ENCODE results near the gene HINT3.
"Not testable (repeated sequence)": the region's sequence is repeated elsewhere in the genome, so short reads cannot be mapped to it uniquely, and the experiment has no call there.

HINT3 gene

GRCh38 chr6:125959041-125959440 is 2.5 kb downstream of the HINT3 start:
- DNase-seq (ENCODE audit: low read depth, low spot score): no peak
- no peak for TF ChIP-seq CTCF (IDR thresholded peaks at IDR 0.05; ENCODE audit: low read depth, low read length)
- in situ Hi-C loops (cut with HindIII; ENCODE audit: low sequenced_read_pairs): no loop called here
- no peak overlapping the region for H3K4me3 ChIP-seq (ENCODE audit: low read depth, low read length)

GRCh38 chr6:125961117-125961516 is 4.5 kb downstream of the HINT3 start:
- no peak overlapping the region for H3K4me3 ChIP-seq (ENCODE audit: low read depth, low read length)
- DNase-seq (ENCODE audit: low read depth, low spot score): no peak
- in situ Hi-C loops (cut with HindIII; ENCODE audit: low sequenced_read_pairs): no loop called here
- no peak for TF ChIP-seq CTCF (IDR thresholded peaks at IDR 0.05; ENCODE audit: low read depth, low read length)

DNA sequence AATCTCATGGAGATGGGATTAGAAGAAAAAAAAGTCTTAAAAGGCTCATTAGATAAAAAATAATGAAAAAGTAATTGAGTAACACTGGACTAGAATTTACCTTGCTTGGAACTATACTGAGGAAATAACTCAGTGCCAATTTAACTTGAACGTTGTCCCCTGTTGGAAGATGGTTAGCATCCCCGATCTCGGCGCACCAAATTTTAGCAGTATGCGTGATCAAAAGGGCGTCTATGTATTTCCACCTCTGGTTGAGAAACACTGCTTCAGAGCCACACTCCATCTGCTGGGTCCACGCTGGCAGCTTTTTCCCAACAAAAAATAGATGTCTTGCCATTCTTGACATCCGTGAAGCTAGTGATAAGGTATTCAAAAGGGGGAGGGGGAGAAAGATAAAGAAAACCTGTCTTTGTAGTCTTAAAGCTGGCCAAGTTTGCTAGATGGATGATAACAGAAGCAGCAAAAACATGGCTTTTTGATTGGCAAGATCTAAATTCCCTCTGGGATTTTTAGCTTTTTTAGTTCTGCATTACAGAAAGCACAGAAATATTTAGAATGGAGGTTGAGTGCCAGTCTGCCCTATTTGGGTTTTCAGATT is 6.4 kb downstream of the HINT3 start:
- no peak overlapping the region for H3K4me3 ChIP-seq (ENCODE audit: low read depth, low read length)
- DNase-seq (ENCODE audit: low read depth, low spot score): no peak
- TF ChIP-seq CTCF (IDR thresholded peaks at IDR 0.05; ENCODE audit: low read depth, low read length): no peak
- in situ Hi-C loops (cut with HindIII; ENCODE audit: low sequenced_read_pairs): no loop called here

- no peak overlapping the region for H3K4me3 ChIP-seq (ENCODE audit: low read depth, low read length)
- TF ChIP-seq CTCF (IDR thresholded peaks at IDR 0.05; ENCODE audit: low read depth, low read length): no peak
- no peak for DNase-seq (ENCODE audit: low read depth, low spot score)
- in situ Hi-C loops (cut with HindIII; ENCODE audit: low sequenced_read_pairs): no loop called here
These were observed 7.2 kb downstream of the HINT3 start for GRCh38 chr6:125963817-125964216.

- H3K4me3 ChIP-seq (ENCODE audit: low read depth, low read length): no peak overlapping the region
- TF ChIP-seq CTCF (IDR thresholded peaks at IDR 0.05; ENCODE audit: low read depth, low read length): no peak
- in situ Hi-C loops (cut with HindIII; ENCODE audit: low sequenced_read_pairs): no loop called here
- DNase-seq (ENCODE audit: low read depth, low spot score): no peak
These were observed 10.0 kb downstream of the HINT3 start for GRCh38 chr6:125966569-125966968.

DNA sequence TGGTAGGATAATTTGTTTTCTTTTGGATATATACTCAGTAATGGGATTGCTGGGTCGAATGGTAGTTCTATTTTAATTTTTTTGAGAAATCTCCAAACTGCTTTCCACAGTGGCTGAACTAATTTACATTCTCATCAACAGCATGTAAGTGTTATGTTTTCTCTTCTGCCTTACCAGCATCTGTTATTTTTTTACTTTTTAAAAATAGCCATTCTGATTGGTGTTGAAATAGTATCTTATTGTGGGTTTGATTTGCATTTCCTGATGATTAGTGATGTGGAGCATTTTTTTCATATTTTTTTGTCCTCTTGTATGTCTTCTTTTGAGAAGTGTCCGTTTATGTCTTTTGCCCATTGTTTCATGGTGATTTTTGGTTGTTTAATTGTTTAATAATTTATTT is 11.9 kb downstream of the HINT3 start:
- TF ChIP-seq CTCF (IDR thresholded peaks at IDR 0.05; ENCODE audit: low read depth, low read length): no peak
- in situ Hi-C loops (cut with HindIII; ENCODE audit: low sequenced_read_pairs): no loop called here
- no peak overlapping the region for H3K4me3 ChIP-seq (ENCODE audit: low read depth, low read length)
- no peak for DNase-seq (ENCODE audit: low read depth, low spot score)

GRCh38 chr6:125970760-125971159 is 14.2 kb downstream of the HINT3 start:
- no peak for TF ChIP-seq CTCF (IDR thresholded peaks at IDR 0.05; ENCODE audit: low read depth, low read length)
- in situ Hi-C loops (cut with HindIII; ENCODE audit: low sequenced_read_pairs): no loop called here
- DNase-seq (ENCODE audit: low read depth, low spot score): no peak
- H3K4me3 ChIP-seq (ENCODE audit: low read depth, low read length): no peak overlapping the region

GRCh38 chr6:125972478-125972877 is 15.9 kb downstream of the HINT3 start:
- in situ Hi-C loops (cut with HindIII; ENCODE audit: low sequenced_read_pairs); H3K4me3 ChIP-seq (ENCODE audit: low read depth, low read length); DNase-seq (ENCODE audit: low read depth, low spot score): not testable (repeated sequence)
